Activated CD4-positive, alpha-beta T cell treated with anti-CD3 and anti-CD28 coated beads for 4 hours (primary cell): ENCODE results near the gene PTPRF.
A peak's percentile ranks its signal among the peaks of the same experiment; 100 is the strongest.

ENCODE experiments used
- DNase-seq, 2 donors: peaks; one replicate each; pipeline ENCODE4 v3.0.0-alpha.2; 2020

PTPRF gene

GRCh38 chr1:43554444-43554992 is 23.8 kb downstream of the PTPRF start:
- DNase-seq = no peak

GRCh38 chr1:43556782-43557181 is 26.1 kb downstream of the PTPRF start:
- no peak for DNase-seq

- no peak for DNase-seq
Measured at GRCh38 chr1:43557744-43558245, 27.1 kb downstream of the PTPRF start.

GRCh38 chr1:43558346-43558841 is 27.7 kb downstream of the PTPRF start:
- no peak for DNase-seq

GRCh38 chr1:43559714-43560113 is 29.0 kb downstream of the PTPRF start:
- no peak for DNase-seq

GRCh38 chr1:43560286-43560685 is 29.6 kb downstream of the PTPRF start:
- no peak for DNase-seq

GRCh38 chr1:43563876-43564539 is 33.3 kb downstream of the PTPRF start:
- DNase-seq = no peak

GRCh38 chr1:43564551-43565348 is 34.1 kb downstream of the PTPRF start:
- DNase-seq = no peak

GRCh38 chr1:43565600-43566360 is 35.1 kb downstream of the PTPRF start:
- no peak for DNase-seq

GRCh38 chr1:43566382-43567044 is 35.8 kb downstream of the PTPRF start:
- DNase-seq = no peak

GRCh38 chr1:43569175-43569574 is 38.5 kb downstream of the PTPRF start:
- no peak for DNase-seq

GRCh38 chr1:43570277-43570676 is 39.6 kb downstream of the PTPRF start:
- no peak for DNase-seq

- no peak for DNase-seq
Measured at GRCh38 chr1:43570715-43571114, 40.0 kb downstream of the PTPRF start.

- no peak for DNase-seq
Measured at GRCh38 chr1:43572084-43572483, 41.4 kb downstream of the PTPRF start.

GRCh38 chr1:43572538-43572937 is 41.9 kb downstream of the PTPRF start:
- no peak for DNase-seq

GRCh38 chr1:43573066-43573800 is 42.5 kb downstream of the PTPRF start:
- DNase-seq = no peak

GRCh38 chr1:43576521-43576920 is 45.8 kb downstream of the PTPRF start:
- no peak for DNase-seq

GRCh38 chr1:43577655-43578542 is 47.2 kb downstream of the PTPRF start:
- no peak for DNase-seq

- no peak for DNase-seq
Measured at GRCh38 chr1:43580039-43580438, 49.4 kb downstream of the PTPRF start.

GRCh38 chr1:43582162-43582566 is 51.5 kb downstream of the PTPRF start:
- DNase-seq = peak in 1 of 2 donors; percentile 23

GRCh38 chr1:43583058-43583457 is 52.4 kb downstream of the PTPRF start:
- DNase-seq = no peak
